ENCODE measurements around the gene LRRC59.
"Not testable (repeated sequence)": the region's sequence is repeated elsewhere in the genome, so short reads cannot be mapped to it uniquely, and the experiment has no call there.

The LRRC59 gene

GRCh38 chr17:50397111-50397918 lies at the start of gene LRRC59:
Gene LRRC59, minus strand, starts transcription at chr17:50397523. Its CDS starts 206 bp downstream, at chr17:50397317.
- peak; percentile 96 to 97 for DNase-seq

- DNase-seq, result no peak
Observed at GRCh38 chr17:50445730-50446325, 48.5 kb upstream of the LRRC59 start.

DNA sequence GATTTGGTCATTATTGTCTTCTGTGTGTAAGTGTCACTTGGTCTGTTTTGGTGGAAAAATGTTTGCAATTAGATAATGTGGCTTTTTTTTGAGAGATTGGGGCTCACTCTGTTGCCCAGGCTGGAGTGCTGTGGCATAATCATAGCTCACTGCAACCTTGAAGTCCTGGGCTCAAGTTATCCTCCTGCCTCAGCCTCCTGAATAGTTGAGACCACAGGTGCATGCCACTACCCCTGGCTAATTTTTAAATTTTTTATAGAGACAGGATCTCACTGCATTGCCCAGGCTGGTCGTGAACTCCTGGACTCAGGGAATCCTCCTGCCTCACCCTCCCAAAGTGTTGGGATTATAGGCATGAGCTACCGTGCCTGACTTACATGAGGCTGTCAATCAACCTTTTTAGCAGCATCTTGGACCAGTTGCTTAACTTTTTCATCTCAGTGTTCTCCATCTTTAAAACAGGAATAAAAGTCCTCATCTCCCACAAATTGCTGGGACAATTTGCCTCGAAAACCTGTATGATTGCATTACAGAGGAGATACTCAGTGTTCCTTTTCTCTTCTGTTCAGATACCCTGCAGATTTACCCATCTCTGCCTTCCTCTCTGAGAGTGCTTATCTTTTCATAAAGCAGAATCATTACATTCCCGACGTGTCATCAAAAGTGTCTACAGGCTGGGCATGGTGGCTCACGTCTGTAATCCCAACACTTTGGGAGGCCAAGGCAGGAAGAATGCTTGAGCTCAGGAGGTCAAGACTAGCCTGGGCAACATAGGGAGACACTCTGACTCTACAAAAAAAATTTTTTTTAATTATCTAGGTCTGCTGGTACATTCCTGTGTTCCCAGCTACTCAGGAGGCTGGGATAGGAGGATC lies 47.8 kb upstream of the LRRC59 start:
- DNase-seq, result no peak

DNA sequence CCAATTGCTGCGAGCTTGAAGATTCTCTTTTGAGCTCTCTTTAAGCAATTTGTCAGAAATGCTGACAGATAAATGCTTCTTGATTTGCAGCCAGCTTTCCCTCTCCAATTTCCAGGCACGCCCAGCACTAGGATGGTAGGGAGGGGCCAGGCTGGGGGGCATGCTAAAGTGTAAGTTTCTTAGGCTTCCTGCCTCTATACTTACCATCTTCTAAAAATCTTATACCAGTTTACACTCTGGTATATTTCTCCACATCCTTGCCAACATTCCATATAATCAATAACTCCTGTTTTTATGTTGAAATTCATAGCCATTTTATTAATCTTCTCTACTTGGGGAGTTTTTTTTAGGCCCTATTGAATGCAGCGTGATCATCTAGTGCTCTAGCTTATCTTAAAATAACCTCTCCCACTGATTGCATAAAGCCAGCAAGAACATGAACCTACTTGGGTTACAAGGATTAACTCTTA lies 46.2 kb upstream of the LRRC59 start:
- DNase-seq, result no peak

- DNase-seq, result no peak
Observed at GRCh38 chr17:50440838-50441829, 43.8 kb upstream of the LRRC59 start.

DNA sequence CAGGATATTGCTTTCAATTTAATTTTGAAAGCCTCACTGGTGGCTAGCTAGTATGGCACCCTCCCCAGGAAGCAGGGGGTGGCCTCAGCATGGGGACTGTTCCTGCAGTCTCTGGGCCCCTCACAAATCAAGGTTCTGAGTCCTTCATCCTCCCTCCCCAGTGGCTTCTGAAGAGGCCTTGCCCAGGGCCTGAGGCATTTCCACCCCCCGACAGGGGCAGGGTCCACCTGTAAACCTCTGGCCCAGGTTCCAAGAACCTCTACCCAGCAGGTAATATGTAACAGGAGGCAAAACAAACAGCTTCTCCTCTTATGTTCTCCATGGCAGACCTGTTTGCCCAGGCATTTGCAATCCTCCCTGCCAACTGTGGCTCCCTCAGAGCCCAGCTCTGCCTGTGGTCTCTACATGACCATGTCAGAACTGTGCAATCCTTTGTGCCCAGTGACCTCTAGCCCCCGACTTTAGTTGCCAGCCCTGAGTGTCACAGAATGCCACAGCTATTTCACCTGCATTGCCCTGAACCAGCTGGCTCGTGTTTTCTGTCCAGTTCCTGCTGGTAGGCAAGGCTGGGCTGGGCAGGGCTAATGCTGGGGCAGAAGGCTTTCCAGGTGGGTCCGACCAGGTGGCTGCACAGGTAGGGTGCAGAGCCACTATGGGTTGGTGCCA lies 43.0 kb upstream of the LRRC59 start:
- DNase-seq, result no peak

DNA sequence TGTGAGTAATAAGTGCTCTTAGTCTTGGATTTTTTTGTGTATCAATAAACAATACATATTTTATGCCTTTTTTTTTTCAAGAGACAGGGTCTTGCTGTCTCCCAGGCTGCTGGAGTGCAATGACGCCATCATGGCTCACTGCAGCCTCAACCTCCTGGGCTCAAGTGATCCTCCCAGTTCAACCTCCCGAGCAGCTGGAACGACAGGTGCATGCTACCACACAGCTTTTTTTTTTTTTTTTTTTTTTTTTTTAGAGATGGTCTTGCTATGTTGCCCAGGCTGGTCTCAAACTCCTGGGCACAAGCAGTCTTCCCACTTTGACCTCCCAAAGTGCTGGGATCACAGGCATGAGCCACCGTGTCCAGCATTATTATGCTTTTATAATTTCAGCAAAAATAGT lies 41.7 kb upstream of the LRRC59 start:
- no peak for DNase-seq

DNA sequence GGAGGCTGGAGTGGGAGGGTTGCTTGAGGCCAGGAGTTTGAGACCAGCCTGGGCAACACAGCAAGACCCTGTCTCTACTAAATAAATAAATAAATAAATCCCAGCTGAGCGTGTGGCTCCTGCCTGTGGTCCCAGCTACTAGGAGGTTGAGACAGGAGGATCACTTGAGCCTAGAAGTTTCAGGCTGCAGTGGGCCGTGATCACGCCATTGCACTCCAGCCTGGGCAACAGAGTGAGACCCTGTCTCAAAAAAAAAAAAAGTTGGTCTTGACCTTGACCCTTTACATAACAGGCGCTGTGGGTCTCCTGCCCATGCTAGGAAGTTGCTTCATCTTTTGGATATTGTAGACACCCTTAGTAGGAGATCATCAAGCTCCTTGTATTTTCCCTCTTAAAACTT lies 40.1 kb upstream of the LRRC59 start:
- DNase-seq, result no peak

- DNase-seq, result no peak
Observed at GRCh38 chr17:50432125-50432762, 34.9 kb upstream of the LRRC59 start.

DNA sequence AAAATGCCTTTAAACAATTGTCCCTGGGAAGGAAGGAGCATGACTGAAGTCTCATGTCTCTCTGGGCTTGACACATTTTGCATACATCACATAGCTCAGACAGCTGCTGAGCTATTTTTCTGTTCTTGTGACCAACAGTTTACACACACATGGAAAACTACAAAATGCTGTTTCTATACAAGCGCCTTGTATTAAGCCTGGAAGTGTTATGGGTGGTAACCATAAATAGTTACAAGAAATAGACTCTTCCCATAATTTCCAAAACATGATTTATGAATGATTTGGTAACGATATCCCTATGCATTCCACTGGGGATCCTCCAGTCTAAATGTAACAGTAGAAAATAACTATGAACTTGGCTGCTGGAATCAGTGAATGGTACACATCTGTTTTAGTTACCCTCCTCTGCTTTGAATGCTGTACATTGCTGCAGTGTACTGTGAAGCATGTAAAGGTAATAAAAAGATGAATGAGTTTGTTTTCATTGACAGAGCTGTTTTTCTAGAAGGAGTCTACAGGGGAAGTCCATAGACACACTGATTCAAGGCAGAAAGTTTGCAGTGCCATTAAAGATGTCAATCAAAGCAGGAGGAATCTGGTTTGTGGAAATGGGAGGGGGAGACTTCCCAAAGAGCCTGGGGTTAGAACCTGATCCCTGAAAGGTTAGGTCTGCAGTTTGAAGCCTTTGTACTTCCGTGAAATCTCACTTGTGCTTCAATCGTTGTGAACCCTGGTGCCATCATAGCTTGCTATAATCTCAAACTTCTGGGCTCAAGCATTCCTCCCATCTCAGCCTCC lies 33.7 kb upstream of the LRRC59 start:
- no peak for DNase-seq

- no peak for DNase-seq
Observed at GRCh38 chr17:50429793-50430192, 32.5 kb upstream of the LRRC59 start.

- DNase-seq, result no peak
Observed at GRCh38 chr17:50428831-50429424, 31.6 kb upstream of the LRRC59 start.

DNA sequence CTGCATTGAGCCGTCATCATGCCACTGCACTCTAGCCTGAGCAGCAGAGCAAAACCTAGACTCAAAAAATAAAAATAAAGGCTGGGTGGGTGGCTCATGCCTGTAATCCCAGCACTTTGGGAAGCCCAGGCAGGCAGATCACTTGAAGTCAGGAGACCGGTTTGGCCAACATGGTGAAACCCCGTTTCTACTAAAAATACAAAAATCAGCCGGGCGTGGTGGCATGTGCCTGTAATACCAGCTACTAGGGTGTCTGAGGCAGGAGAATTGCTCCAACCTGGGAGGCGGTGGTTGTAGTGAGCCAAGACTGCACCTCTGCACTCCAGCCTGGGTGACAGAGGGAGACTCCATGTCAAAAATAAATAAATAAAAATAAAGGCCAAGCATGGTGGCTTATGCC lies 30.8 kb upstream of the LRRC59 start:
- not testable (repeated sequence) for DNase-seq

DNA sequence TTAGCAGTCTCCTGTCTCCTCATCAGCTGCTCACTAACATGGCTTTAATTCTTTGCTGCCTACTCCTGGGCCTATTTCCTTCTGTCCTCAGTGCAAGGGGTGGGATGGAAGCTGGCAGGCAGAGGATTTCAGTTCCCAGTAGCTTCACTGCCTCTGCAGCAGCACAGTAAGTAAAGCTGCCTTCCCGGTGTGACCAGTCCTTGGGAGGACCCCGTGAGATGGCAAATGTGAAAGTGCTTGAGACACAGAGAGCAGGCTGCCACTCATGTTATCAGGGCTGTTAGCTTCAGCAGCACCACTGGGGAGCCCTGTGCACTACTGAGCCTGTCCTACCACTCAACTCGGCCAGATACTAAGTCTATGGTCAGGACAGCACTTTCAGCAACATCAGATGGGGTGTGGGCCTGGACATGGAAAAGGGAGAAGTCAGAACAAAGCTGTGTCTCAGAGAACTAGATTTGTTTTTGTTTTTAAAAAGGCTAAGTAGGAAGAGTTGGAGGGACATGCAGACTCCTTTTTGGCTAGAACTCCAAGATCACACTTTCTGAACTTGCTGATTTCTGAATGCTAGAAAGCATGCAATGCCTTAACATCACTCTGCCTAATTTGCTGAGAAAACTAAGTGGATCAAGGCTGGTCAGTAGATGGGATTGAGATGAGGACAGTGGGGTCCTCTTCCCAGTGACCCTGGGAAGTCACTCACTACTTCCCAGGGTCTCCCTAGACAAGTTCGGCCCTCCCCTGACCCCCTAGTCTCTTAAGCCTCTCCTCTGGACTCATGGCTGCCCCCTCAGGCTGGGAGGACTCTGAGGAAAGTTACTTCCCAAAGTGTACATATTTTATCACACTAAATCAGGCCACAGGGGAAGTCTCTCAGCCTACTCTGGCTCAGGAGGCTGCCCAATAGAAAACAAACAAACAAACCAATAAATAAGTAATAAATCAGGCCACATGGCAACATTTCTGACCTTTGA lies 29.8 kb upstream of the LRRC59 start:
- DNase-seq, result peak; percentile 49

- no peak for DNase-seq
Observed at GRCh38 chr17:50426472-50426782, 29.1 kb upstream of the LRRC59 start.

- DNase-seq, result peak; percentile 81 to 82
Observed at GRCh38 chr17:50425682-50426471, 28.6 kb upstream of the LRRC59 start, which contains the start of gene ACSF2. Gene ACSF2, plus strand, starts transcription at chr17:50426218. Its CDS starts 44 bp downstream, at chr17:50426262.

DNA sequence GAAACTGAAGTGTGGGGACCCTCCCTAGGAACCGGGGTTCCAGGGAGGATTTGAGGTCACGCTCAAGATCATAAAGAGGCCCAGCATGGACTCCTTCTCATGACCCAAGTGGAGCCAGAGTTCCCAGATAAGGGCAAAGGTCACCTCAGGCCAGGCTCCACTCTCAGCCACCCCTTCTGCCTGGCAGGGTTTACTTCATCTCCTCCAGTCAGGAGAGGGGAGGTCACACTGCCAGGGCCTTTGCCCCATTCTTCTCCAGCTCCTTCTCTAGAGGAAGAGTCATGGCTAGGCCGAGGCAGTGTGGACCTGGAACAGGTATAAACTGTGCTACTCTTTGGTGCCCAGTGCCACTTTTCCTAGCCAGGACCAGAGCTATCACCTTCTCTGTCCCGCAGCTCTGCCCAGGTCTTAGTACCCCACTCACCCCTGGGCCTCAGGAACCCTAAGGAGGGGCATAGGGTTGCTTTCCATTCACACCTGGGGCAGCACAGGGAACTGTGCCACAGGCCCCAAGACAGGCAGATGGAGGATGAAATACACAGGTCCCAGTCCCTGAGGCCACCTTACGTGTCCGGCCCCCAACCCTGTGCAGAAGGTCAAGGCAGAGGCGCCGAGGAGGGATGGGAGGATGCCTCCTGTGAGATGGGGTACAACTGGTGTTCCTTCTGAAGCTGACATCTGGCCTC lies 27.8 kb upstream of the LRRC59 start:
- no peak for DNase-seq
